Gastrocnemius medialis (tissue), 4 donors: ENCODE measurements around the gene PRPF31.

ENCODE experiments used
- CTCF ChIP-seq, 5 experiments: fragments of 450-650 bp in 3 of 5; fragments of 200-600 bp in 2 of 5; sonication (generic) in 2 of 5; IDR thresholded peaks in 4 of 5; conservative IDR thresholded peaks in 1 of 5; 1 replicate in 4 of 5; 2 replicates in 1 of 5; pipeline ENCODE4 v1.5.1; 2016 to 2019; ENCODE audit warnings: antibody characterized with exemption in 5 of 5, mild to moderate bottlenecking in 3 of 5, moderate library complexity in 3 of 5
- POLR2A ChIP-seq, 2 donors: fragments of 450-650 bp; IDR thresholded peaks; one replicate each; pipeline ENCODE4 v1.6.1; 2017; ENCODE audit warnings: antibody characterized with exemption in 2 of 2, mild to moderate bottlenecking in 2 of 2, moderate library complexity in 2 of 2

- TF ChIP-seq CTCF (IDR thresholded peaks at IDR 0.05 in 4 of 5, conservative IDR thresholded peaks at IDR 0.05 in 1 of 5) (no peak), POLR2A (IDR thresholded peaks at IDR 0.05) (no peak)
These were observed 18.9 kb upstream of the PRPF31 start for GRCh38 chr19:54096617-54097106.
